ENCODE measurements around the gene TEX30.

- TF ChIP-seq CTCF (IDR thresholded peaks at IDR 0.05; ENCODE audit: low read depth, low read length) (no peak), EZH2phosphoT487 (IDR thresholded peaks at IDR 0.05; ENCODE audit: low read depth) (no peak)
Observed at GRCh38 chr13:102814793-102815192, 41.2 kb upstream of the TEX30 start.

Data from OCI-LY3 (cell line).